Progenitor cell of endocrine pancreas (in vitro differentiated cells): ENCODE measurements around the gene ASTL. TPM values are rescaled to one million over a fixed set of nuclear protein-coding genes. Genes with fewer than 3 reads are reported as not detected.

ENCODE experiments used
- DNase-seq: peaks from one replicate; pipeline ENCODE4 v3.0.0; 2021; ENCODE audit warnings: low spot score; ENCODE audit not compliant: unreplicated experiment
- H3K27ac Mint-ChIP-seq: 2 replicates; pipeline ENCODE4 v1.8.0; 2021; ENCODE audit warnings: mild to moderate bottlenecking, moderate library complexity, mixed read lengths
- H3K27me3 Mint-ChIP-seq: 2 replicates; pipeline ENCODE4 v1.8.0; 2021; ENCODE audit warnings: mixed read lengths
- H3K36me3 Mint-ChIP-seq: 2 replicates; pipeline ENCODE4 v1.8.0; 2022; ENCODE audit warnings: mixed read lengths; ENCODE audit not compliant: insufficient read depth
- H3K4me1 Mint-ChIP-seq: 2 replicates; pipeline ENCODE4 v1.8.0; 2021; ENCODE audit warnings: low read depth, mixed read lengths
- H3K4me3 Mint-ChIP-seq: 2 replicates; pipeline ENCODE4 v1.8.0; 2021; ENCODE audit warnings: low read depth, mild to moderate bottlenecking, moderate library complexity, mixed read lengths
- H3K9me3 Mint-ChIP-seq: 2 replicates; pipeline ENCODE4 v1.8.0; 2021; ENCODE audit warnings: low read depth, mixed read lengths
- CTCF ChIP-seq: fragments of 200-600 bp; sonication (generic); IDR thresholded peaks from one replicate; pipeline ENCODE4 v1.5.0; 2021; ENCODE audit warnings: antibody characterized with exemption, mild to moderate bottlenecking; ENCODE audit not compliant: unreplicated experiment
- total RNA-seq: library from RNA; stranded (reverse); gene quantifications from 2 replicates; pipeline ENCODE4 v1.2.1, GENCODE V29; 2021

Gene ASTL
- total RNA-seq, 1 donor from 2014 or later = 0.29 TPM

GRCh38 chr2:96120091-96120720 lies 18.1 kb downstream of the ASTL start:
- Mint-ChIP-seq H3K36me3 (no peaks in the 10 kb centered on the region), H3K27ac (no peak overlapping the region), H3K9me3 (no peaks in the 10 kb centered on the region), H3K4me1 (peaks cover 2% of the 10 kb centered on the region), H3K27me3 (peaks cover 62% of the 10 kb centered on the region), H3K4me3 (no peak overlapping the region)
- no peak for DNase-seq
- TF ChIP-seq CTCF = no peak

GRCh38 chr2:96119389-96119751 lies 18.9 kb downstream of the ASTL start:
- Mint-ChIP-seq H3K27me3 (peaks cover 61% of the 10 kb centered on the region), H3K27ac (no peak overlapping the region), H3K4me1 (peaks cover 2% of the 10 kb centered on the region), H3K4me3 (no peak overlapping the region), H3K9me3 (no peaks in the 10 kb centered on the region), H3K36me3 (no peaks in the 10 kb centered on the region)
- TF ChIP-seq CTCF = no peak
- no peak for DNase-seq

- no peak for TF ChIP-seq CTCF
- Mint-ChIP-seq H3K4me3 (no peak overlapping the region), H3K27ac (no peak overlapping the region), H3K36me3 (no peaks in the 10 kb centered on the region), H3K4me1 (peaks cover 2% of the 10 kb centered on the region), H3K9me3 (no peaks in the 10 kb centered on the region), H3K27me3 (peaks cover 62% of the 10 kb centered on the region)
- DNase-seq = no peak
Measured at GRCh38 chr2:96118698-96119388, 19.5 kb downstream of the ASTL start.

DNA sequence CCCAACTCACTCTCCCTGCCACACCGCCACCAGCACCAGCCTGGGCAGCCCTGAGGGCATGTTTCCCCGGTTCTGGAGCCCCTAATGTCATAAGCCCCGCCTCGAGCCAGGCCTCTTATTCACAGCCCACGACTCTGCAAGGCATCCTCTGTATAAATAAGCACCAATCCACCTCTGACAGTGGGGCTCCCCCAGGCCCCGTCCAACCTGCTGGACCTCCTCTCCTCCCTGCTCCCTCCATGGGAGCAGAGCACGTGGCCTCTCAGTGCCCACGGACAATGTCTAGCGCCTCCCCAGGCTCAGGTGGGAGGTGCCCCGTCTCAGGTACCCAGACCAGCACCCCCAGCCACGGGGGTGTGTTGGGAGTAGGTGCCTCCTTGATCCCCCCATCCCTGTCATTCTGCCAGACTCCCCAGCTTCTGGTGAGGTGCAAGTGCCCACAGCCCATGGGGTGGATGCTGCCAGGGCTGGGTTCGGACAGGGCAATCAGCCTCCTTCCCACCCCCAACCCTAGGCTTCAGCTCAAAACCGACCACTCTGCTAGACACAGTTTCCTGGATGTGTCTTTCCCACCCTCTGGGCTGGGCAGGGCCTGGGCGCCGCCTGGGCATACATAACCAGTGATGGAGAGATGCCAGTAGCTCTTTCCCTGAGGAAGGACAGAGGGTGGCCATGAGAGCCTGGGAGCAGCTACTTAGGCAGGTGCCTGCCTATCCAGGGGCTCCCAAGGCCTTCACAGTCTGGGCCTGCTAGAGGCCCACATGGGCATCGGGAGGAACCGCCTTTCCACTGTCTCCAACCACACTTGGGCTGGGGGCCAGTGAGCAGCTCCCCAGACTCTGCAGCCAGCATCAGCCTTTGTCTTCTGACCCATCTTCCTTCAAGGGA lies 20.4 kb downstream of the ASTL start:
- no peak for DNase-seq
- peak; percentile 19 for TF ChIP-seq CTCF
- no peak overlapping the region for H3K27ac Mint-ChIP-seq
- no peaks in the 10 kb centered on the region for H3K36me3 Mint-ChIP-seq
- peaks cover 68% of the 10 kb centered on the region for H3K27me3 Mint-ChIP-seq
- H3K9me3 Mint-ChIP-seq = no peaks in the 10 kb centered on the region
- peaks cover 2% of the 10 kb centered on the region for H3K4me1 Mint-ChIP-seq
- peak overlapping the region; percentile 67 for H3K4me3 Mint-ChIP-seq

DNA sequence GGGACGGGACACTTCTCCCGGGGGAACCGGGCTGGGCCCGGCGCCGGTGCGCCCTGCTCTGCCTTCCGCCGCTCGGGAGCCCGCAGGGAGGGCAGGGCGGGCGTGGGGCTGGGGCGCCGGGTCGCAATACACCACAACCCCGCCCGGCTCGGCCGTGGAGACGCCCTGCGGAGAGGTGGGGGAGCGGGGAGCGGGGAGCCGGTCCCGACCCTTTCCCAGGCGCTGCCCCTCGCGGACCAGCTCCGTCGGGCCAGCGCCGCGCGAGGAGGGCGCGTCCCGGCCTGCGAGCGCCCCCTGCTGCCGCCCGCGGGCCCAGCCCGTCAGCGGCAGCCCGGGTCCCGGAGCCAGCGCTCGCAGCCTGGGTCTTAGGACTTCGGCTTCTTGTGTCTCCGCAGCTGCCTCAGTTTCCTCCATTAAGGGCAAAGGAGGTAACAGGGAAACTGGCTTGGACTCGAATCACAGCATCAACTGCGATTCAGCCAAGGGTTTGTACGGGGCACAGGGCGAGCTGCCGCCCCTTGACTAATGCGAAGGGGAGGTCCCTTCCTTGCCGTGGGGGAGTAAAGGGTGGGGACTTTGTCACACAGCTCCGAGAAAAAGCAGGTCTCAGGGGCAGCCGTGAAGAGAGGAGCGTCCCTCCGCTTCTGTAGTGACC lies 21.3 kb downstream of the ASTL start:
- no peaks in the 10 kb centered on the region for H3K36me3 Mint-ChIP-seq
- no peaks in the 10 kb centered on the region for H3K9me3 Mint-ChIP-seq
- H3K27ac Mint-ChIP-seq = no peak overlapping the region
- H3K27me3 Mint-ChIP-seq = peaks cover 68% of the 10 kb centered on the region
- peak; percentile 90 for TF ChIP-seq CTCF
- DNase-seq = peak; percentile 63
- H3K4me1 Mint-ChIP-seq = peaks cover 2% of the 10 kb centered on the region
- peak overlapping the region; percentile 67 for H3K4me3 Mint-ChIP-seq
